HuH-7.5 (cell line): Measurements from ENCODE around the gene TLK2.
"Not testable (repeated sequence)": the region's sequence is repeated elsewhere in the genome, so short reads cannot be mapped to it uniquely, and the experiment has no call there.

ENCODE experiments used
- DNase-seq: peaks from one replicate; pipeline ENCODE4 v3.0.0; 2011; ENCODE audit warnings: low spot score

The TLK2 gene

GRCh38 chr17:62601471-62601870 lies 122.8 kb downstream of the TLK2 start:
- DNase-seq: no peak

GRCh38 chr17:62603783-62604182 lies 125.2 kb downstream of the TLK2 start:
- DNase-seq: not testable (repeated sequence)

GRCh38 chr17:62605588-62605987 lies 127.0 kb downstream of the TLK2 start:
- no peak for DNase-seq

GRCh38 chr17:62611292-62611691 lies 132.7 kb downstream of the TLK2 start:
- no peak for DNase-seq

- DNase-seq: no peak
These were observed 133.1 kb downstream of the TLK2 start for GRCh38 chr17:62611728-62612127.

- not testable (repeated sequence) for DNase-seq
These were observed 133.7 kb downstream of the TLK2 start for GRCh38 chr17:62612289-62612688.

GRCh38 chr17:62613095-62613494 lies 134.5 kb downstream of the TLK2 start:
- DNase-seq: not testable (repeated sequence)

GRCh38 chr17:62614142-62614541 lies 135.5 kb downstream of the TLK2 start:
- DNase-seq: no peak

GRCh38 chr17:62615503-62615902 lies 136.9 kb downstream of the TLK2 start:
- no peak for DNase-seq

- no peak for DNase-seq
These were observed 138.6 kb downstream of the TLK2 start for GRCh38 chr17:62616993-62617893.

- DNase-seq: no peak
These were observed 139.4 kb downstream of the TLK2 start for GRCh38 chr17:62617894-62618472.

- DNase-seq: no peak
These were observed 140.2 kb downstream of the TLK2 start for GRCh38 chr17:62618647-62619416.

GRCh38 chr17:62619417-62620155 lies 141.0 kb downstream of the TLK2 start:
- DNase-seq: no peak

GRCh38 chr17:62621223-62621622 lies 142.6 kb downstream of the TLK2 start:
- DNase-seq: no peak

GRCh38 chr17:62625184-62625869 lies 146.7 kb downstream of the TLK2 start:
- no peak for DNase-seq

GRCh38 chr17:62625870-62626200 lies 147.2 kb downstream of the TLK2 start:
- DNase-seq: no peak

GRCh38 chr17:62626719-62627218 lies 148.1 kb downstream of the TLK2 start:
- DNase-seq: peak; percentile 67

- DNase-seq: peak; percentile 64
These were observed 148.7 kb downstream of the TLK2 start, which contains the start of gene MRC2 for GRCh38 chr17:62627219-62627903. TSS of gene MRC2 (plus strand) at chr17:62627670. CDS start at chr17:62627803, 133 bp downstream.

- no peak for DNase-seq
These were observed 149.4 kb downstream of the TLK2 start for GRCh38 chr17:62627904-62628633.
